ENCODE data around the gene MED13.
"Not testable (repeated sequence)": the region's sequence is repeated elsewhere in the genome, so short reads cannot be mapped to it uniquely, and the experiment has no call there.

Gene MED13

DNA sequence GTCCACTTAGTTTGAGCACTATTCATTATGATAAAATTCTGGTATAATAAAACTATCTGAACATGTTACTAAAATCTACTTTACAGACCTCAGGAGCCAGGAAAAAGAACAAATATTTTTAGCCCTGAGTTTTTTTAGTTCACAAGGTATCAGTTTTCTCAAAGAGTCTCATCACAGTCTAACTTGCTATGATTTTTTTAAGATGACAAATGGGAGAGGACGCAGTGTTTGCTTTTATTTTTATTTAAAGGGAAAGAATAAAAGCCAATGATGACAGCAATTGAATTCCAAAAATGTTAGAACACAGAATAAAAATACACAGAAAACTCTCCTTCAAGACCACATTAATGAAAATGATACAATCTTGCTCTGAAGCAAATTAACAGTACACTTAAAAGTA, 7.4 kb downstream of the MED13 start:
- DNase-seq: no peak

DNA sequence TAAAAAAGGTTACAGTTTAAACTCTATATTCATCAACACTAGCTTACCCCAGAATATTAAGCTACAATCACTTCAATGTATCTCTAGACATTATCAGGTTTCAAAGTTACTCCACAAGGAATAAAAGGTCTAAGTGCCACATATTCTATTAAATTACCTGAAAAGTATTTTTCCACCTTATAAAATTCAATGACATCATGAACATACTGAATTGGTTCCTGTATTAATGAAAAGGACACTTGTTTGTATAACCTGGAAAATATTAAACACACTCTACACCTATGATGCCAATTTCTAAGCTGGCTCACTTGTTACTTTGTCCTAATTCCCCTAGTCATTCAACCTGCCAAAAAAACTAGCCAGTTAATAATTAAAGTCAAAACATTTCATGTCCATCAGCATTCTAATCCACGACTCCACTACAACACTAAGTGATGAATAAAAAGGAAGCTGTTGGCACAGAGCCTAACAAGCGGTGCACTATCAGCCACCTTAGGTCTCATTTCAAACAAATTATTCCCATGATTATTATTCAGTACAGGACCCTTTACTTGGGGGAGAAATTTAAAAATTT, 12.2 kb downstream of the MED13 start:
- no peak for DNase-seq

DNA sequence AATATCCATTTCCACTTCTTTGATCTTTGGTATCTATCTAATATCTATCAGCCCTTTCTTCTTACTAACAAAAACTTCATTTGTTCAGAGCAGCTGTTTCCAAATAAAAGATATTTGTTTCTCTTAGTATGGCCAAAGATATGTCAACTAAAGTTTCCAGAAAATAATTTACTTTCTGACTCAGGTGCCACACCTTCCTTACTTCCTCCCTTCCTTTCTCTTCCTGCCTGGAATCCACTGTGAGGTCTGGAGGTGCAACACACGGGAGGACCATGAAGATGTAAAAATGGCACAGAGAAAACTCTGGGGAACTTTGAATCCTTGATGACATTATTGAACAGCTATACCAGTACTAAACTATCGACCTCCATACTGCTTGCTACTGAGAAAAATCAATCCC, 14.0 kb downstream of the MED13 start:
- DNase-seq: no peak

DNA sequence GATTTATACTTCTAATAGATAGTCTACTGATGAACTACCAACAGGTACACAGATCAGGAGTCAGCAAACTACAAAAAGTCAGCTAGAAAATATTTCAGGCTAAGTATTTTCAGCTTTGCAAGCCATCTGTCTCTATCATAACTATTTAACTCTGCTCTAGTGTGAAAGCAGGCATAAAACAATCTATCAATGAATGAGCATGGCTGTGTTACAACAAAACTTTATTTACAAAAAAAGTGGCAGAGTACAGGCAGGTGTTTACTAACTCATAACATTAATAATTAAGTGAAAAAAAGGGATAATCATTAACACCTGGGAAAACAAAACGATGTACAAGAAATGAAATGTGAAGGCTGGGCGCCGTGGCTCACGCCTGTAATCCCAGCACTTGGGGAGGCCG, 15.8 kb downstream of the MED13 start:
- DNase-seq: no peak

- no peak for DNase-seq
Measured at GRCh38 chr17:62048262-62048661, 16.8 kb downstream of the MED13 start.

DNA sequence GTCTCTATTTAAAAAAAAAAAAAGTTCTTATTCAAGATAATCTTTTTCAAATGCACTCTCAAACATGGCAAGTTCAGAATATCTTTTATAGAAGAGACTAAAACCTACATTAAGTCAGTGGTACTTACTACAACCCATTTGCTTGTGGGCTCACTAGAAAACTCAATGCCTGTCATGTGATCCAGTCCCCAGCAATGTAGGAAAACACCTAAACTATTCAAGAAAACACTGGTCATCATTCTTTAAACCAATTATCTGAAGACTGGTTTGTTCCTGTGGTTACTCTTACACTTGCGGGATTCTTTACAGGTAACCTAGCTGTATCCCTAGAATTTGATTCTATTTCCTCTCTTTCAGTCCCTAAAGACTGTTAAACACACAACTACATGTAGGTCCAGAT, 19.6 kb downstream of the MED13 start:
- no peak for DNase-seq

- no peak for DNase-seq
Measured at GRCh38 chr17:62045109-62045508, 20.0 kb downstream of the MED13 start.

DNA sequence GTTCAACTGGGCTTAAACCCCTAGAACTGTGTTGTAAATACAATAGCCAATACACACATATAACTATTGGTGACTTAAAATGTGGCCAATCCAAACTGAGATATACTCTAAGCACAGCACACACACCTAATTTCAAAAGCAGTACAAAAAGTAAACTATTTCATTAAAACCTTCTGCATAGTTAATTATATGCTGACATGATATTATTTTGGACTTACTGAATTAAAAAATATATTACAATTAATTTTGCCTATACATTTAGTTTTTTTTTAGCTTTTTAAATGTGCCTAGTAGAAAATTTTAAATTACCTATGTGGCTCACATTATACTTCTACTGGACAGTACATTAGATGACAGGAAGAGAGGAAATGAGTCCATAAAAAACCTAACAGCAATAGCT, 21.5 kb downstream of the MED13 start:
- no peak for DNase-seq

DNA sequence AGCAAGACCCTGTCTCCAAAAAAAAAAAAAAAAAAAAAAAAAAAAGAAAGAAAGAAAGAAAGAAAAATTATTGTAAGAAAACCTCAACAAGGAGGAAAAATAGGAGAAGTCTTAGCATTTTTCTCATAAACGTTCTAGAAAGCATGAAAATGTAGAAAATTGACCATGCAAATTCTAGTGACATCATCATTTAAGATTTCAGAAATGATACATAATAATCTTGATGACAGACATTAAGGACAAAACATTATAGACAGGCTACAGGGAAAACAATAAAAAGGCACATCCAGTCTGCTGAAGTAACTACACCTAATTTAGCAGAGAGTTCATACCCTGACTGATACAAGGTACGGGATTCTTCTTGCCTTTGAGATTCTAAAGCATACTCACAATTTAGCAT, 21.9 kb downstream of the MED13 start:
- no peak for DNase-seq

DNA sequence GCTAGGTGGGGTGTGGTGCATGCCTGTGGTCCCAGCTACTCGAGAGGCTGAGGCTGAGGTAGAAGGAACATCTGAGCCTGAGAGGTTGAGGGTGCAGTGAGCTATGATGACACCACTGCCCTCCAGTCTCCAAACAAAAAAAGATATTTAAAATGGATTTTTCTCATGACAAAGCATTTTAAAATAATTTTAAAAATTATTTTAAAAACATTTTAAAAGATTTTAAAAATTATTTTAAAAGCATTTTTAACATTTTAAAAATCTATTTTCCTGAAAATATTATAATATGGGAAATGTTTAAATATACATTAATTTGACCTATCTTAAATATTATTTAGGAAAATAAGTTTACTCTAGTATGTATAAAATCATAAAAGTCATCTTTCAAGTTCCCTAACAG, 26.8 kb downstream of the MED13 start:
- DNase-seq: no peak

GRCh38 chr17:62033317-62033716, 31.8 kb downstream of the MED13 start:
- no peak for DNase-seq

- no peak for DNase-seq
Measured at GRCh38 chr17:62032480-62032879, 32.6 kb downstream of the MED13 start.

DNA sequence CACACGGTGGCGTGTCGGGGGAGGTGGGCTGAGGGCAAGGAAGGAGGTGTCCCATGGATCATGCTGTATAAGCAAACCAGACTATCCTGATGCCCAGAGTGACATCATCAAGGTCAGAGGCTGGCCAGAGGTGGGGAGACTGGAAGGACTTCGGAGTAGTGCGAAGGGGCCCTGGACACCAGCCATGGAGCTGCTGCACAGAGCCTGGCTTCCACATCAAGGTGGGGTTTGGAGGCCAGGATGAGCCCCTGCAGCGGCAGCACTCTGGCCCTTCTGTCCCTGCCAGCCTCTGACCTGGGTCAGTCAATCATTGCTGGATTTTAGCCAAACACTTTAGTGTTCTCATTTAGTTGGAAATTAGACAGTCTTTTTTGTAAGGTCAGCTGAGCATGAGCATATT, 34.8 kb downstream of the MED13 start:
- no peak for DNase-seq

- DNase-seq: no peak
Measured at GRCh38 chr17:62024866-62025265, 40.2 kb downstream of the MED13 start.

GRCh38 chr17:62017912-62018311, 47.2 kb downstream of the MED13 start:
- DNase-seq: no peak

- DNase-seq: no peak
Measured at GRCh38 chr17:62017496-62017895, 47.6 kb downstream of the MED13 start.

- no peak for DNase-seq
Measured at GRCh38 chr17:62014526-62014925, 50.6 kb downstream of the MED13 start.

DNA sequence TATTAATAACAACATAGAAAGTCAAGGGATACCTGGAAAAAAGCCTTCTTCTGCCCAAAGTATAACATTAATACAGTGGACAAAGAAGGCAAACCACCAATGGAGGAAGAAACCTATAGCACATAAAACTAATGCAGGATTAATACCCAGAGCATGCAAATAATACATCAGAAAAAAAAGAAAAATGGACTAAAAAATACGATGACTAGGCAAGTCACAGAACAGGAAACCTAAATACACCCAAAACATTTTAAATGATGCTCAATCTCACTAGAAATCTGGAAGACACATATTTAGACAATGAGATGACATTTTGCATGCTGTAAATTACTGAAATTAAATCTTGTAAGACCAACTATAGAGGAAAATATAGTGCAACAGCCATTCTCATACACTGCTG, 55.9 kb downstream of the MED13 start:
- DNase-seq: no peak

DNA sequence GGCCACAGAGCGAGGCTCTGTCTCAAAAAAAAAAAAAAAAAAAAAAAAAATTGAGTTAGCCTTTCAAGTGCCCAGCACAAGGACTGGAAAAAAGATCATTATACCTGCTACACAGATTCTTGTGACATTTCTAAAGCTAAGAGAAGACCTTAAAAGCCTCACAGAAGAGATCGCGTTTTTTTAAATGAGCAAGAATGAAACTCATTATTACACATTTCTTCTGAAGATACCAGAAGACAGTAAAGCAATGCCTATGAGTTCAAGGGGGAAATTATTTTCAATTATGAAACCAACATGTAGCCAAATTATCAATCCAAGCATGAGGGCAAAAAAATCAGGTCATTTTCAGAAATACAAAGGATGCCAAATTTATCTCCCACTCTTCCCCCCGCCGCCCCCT, 56.8 kb downstream of the MED13 start:
- DNase-seq: no peak

GRCh38 chr17:62004388-62004787, 60.7 kb downstream of the MED13 start:
- no peak for DNase-seq

DNA sequence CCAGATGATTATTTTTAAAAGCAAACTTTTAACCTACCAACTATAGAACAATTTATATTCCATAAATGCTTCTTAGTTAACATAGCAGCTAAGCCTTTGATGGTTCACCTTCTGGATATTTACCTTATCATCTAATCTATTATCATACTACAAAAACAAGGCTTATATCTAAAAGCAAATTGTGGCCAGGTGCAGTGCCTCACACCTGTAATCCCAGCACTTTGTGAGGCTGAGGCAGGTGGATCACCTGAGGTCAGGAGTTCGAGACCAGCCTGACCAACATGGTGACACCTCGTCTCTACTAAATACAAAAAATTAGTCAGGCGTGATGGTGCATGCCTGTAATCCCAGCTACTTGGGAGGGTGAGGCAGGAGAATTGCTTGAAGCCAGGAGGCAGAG, 61.9 kb downstream of the MED13 start:
- DNase-seq: not testable (repeated sequence)

GRCh38 chr17:62001105-62001504, 64.0 kb downstream of the MED13 start:
- DNase-seq: no peak

- no peak for DNase-seq
Measured at GRCh38 chr17:62000186-62000585, 64.9 kb downstream of the MED13 start.

DNA sequence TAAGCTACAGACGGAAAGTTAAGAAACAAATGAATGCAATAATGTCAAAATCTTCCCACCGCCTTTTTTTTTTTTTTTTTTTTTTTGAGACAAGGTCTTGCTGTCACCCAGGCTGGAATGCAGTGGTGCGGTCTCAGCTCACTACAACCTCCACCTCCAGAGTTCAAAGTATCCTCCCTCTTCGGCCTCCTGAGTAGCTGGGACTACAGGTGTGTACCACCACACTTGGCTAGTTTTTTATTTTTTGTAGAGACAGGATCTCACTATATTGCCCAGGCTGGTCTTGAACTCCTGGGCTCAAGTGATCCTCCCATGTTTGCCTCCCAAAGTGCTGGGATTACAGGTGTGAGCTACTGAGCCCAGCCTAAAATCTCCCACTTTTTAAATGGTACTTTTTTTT, 66.5 kb downstream of the MED13 start:
- not testable (repeated sequence) for DNase-seq

DNA sequence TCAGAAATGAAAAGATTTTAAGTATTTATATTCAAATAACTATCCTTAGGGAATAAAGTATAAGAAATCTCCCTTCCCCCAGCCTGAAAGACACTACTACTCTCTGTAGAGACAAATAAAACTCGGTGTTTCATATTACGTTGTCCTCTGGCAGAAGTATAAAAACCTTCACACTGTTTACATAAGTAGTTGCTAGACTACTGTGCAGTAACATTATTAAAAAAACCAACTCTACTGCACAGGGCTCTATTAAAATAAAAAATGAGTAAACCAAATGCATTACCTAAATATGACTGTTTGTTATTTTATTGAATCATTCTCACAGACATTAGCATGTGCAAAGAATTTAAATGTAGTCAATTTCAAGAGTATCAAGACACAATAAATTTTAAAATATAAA, 67.4 kb downstream of the MED13 start:
- DNase-seq: no peak

Measured in SHP77 (cell line).